Fibroblast of lung (primary cell): ENCODE results near the gene AFAP1L2. TPM values are rescaled to one million over a fixed set of nuclear protein-coding genes. Genes with fewer than 3 reads are reported as not detected.

ENCODE experiments used
- DNase-seq, 2 donors: peaks; one replicate each; pipeline versions ENCODE4 v3.0.0 to v3.0.0-alpha.2; 2010; ENCODE audit warnings: low read depth in 2 of 2
- H2AFZ ChIP-seq: 2 replicates; pipeline ENCODE4 v1.5.1; 2012; ENCODE audit warnings: low read length, control low read depth, inconsistent platforms
- H3K27ac ChIP-seq: 2 replicates; pipeline ENCODE4 v1.5.1; 2011; ENCODE audit warnings: low read length, control low read depth; ENCODE audit not compliant: insufficient read depth
- H3K27me3 ChIP-seq: 2 replicates; pipeline ENCODE4 v1.5.1; 2011; ENCODE audit warnings: mild to moderate bottlenecking, low read length; ENCODE audit not compliant: control insufficient read depth, insufficient read depth
- H3K36me3 ChIP-seq: 2 replicates; pipeline ENCODE4 v1.5.1; 2011; ENCODE audit warnings: low read length; ENCODE audit not compliant: control insufficient read depth, insufficient read depth
- H3K4me1 ChIP-seq: 2 replicates; pipeline ENCODE4 v1.5.1; 2011; ENCODE audit warnings: low read length; ENCODE audit not compliant: control insufficient read depth, insufficient read depth; ENCODE audit errors: extremely low read depth
- H3K4me2 ChIP-seq: 2 replicates; pipeline ENCODE4 v1.5.1; 2011; ENCODE audit warnings: low read length, control low read depth; ENCODE audit not compliant: insufficient read depth; ENCODE audit errors: extremely low read depth
- H3K4me3 ChIP-seq, 4 experiments: fragments of 200-600 bp in 1 of 4; sonication (generic) in 1 of 4; replicated peaks in 1 of 4; 2 replicates each; pipeline ENCODE4 v1.5.1; 2011 to 2016; ENCODE audit warnings: low read length in 4 of 4, low read depth in 3 of 4, mild to moderate bottlenecking in 3 of 4, control low read depth in 2 of 4, inconsistent platforms in 1 of 4, mixed read lengths in 1 of 4; ENCODE audit not compliant: insufficient read depth in 1 of 4; ENCODE audit errors: control extremely low read depth in 1 of 4
- H3K79me2 ChIP-seq: 2 replicates; pipeline ENCODE4 v1.5.1; 2012; ENCODE audit warnings: mild to moderate bottlenecking, low read length, inconsistent platforms; ENCODE audit not compliant: control insufficient read depth, insufficient read depth
- H3K9ac ChIP-seq: 2 replicates; pipeline ENCODE4 v1.5.1; 2011; ENCODE audit warnings: mild to moderate bottlenecking, low read length, control low read depth; ENCODE audit not compliant: insufficient read depth
- H3K9me3 ChIP-seq: 2 replicates; pipeline ENCODE4 v1.5.1; 2012; ENCODE audit warnings: low read depth, low read length; ENCODE audit not compliant: control insufficient read depth, insufficient read depth
- H4K20me1 ChIP-seq: 2 replicates; pipeline ENCODE4 v1.5.1; 2011; ENCODE audit warnings: low read length; ENCODE audit not compliant: control insufficient read depth, insufficient read depth; ENCODE audit errors: extremely low read depth
- CTCF ChIP-seq, 2 donors: IDR thresholded peaks in 1 of 2; conservative IDR thresholded peaks in 1 of 2; 1 replicate in 1 of 2; 2 replicates in 1 of 2; pipeline ENCODE4 v1.5.1; 2011 to 2012; ENCODE audit warnings: low read length in 2 of 2, control low read depth in 1 of 2, inconsistent platforms in 1 of 2, low read depth in 1 of 2, mild to moderate bottlenecking in 1 of 2
- EZH2 ChIP-seq: IDR thresholded peaks from 2 replicates; pipeline ENCODE4 v1.5.1; 2012; ENCODE audit warnings: low read length, control low read depth, mild to moderate bottlenecking; ENCODE audit errors: missing control alignments
- polyA plus RNA-seq, 2 donors: library from polyadenylated mRNA; depleted of rRNA in 1 of 2; stranded (reverse) in 1 of 2; unstranded in 1 of 2; fragments of >200 nt; gene quantifications; 2 replicates each; pipeline ENCODE4 v1.2.1, GENCODE V29; 2011 to 2012; ENCODE audit warnings: missing spikeins in 1 of 2
- total RNA-seq: library from RNA; depleted of rRNA; stranded (reverse); fragments of >200 nt; gene quantifications from 2 replicates; pipeline ENCODE4 v1.2.1, GENCODE V29; 2014

Gene AFAP1L2
- total and polyA plus RNA-seq, 2 donors (not counting 1 experiment from before 2014, with no cell fraction given) = 0.17 to 9.6 TPM

- Histone ChIP-seq H3K27ac (no peak overlapping the region), H3K9ac (no peak overlapping the region), H3K27me3 (peaks cover 2% of the 10 kb centered on the region), H4K20me1 (no peaks in the 10 kb centered on the region), H3K9me3 (no peaks in the 10 kb centered on the region), H3K4me3 (no peak overlapping the region), H3K79me2 (no peaks in the 10 kb centered on the region), H3K36me3 (no peaks in the 10 kb centered on the region), H2AFZ (no peak overlapping the region), H3K4me1 (peaks cover 6% of the 10 kb centered on the region), H3K4me2 (no peak overlapping the region)
- TF ChIP-seq EZH2 (no peak), CTCF (conservative IDR thresholded peaks at IDR 0.05 in 1 of 2, IDR thresholded peaks at IDR 0.05 in 1 of 2; ENCODE audit: low read depth in 1 of 2, low read length in 2 of 2) (no peak)
- no peak for DNase-seq
Measured at GRCh38 chr10:114313866-114314265, 90.4 kb downstream of the AFAP1L2 start.

DNA sequence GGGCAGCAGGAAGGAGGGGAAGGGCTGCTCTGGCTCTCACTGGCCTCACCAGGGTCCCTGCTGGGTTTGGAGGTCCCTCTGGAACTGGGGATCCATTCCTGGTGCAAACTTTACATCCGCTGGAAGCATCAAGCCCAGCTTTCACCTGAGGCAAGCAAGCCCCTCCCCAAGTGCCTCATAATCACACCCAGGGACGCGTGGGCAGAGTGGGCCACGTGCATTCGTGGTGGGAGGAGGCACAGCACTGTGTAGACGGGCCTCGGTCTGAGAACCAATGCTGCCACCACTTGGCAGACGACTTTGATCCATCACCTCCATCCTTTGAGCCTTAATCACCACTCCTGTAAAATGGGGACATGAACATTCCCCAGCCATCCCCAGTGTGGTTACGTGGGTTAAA, 91.2 kb downstream of the AFAP1L2 start:
- no peak overlapping the region for H3K4me3 ChIP-seq
- H3K9me3 ChIP-seq = no peaks in the 10 kb centered on the region
- DNase-seq = no peak
- H3K4me1 ChIP-seq = peaks cover 7% of the 10 kb centered on the region
- peaks cover 2% of the 10 kb centered on the region for H3K27me3 ChIP-seq
- TF ChIP-seq EZH2 (no peak), CTCF (conservative IDR thresholded peaks at IDR 0.05 in 1 of 2, IDR thresholded peaks at IDR 0.05 in 1 of 2; ENCODE audit: low read depth in 1 of 2, low read length in 2 of 2) (no peak)
- no peak overlapping the region for H3K27ac ChIP-seq
- H3K79me2 ChIP-seq = no peaks in the 10 kb centered on the region
- no peak overlapping the region for H3K9ac ChIP-seq
- no peaks in the 10 kb centered on the region for H4K20me1 ChIP-seq
- no peak overlapping the region for H2AFZ ChIP-seq
- H3K36me3 ChIP-seq = no peaks in the 10 kb centered on the region
- no peak overlapping the region for H3K4me2 ChIP-seq

DNA sequence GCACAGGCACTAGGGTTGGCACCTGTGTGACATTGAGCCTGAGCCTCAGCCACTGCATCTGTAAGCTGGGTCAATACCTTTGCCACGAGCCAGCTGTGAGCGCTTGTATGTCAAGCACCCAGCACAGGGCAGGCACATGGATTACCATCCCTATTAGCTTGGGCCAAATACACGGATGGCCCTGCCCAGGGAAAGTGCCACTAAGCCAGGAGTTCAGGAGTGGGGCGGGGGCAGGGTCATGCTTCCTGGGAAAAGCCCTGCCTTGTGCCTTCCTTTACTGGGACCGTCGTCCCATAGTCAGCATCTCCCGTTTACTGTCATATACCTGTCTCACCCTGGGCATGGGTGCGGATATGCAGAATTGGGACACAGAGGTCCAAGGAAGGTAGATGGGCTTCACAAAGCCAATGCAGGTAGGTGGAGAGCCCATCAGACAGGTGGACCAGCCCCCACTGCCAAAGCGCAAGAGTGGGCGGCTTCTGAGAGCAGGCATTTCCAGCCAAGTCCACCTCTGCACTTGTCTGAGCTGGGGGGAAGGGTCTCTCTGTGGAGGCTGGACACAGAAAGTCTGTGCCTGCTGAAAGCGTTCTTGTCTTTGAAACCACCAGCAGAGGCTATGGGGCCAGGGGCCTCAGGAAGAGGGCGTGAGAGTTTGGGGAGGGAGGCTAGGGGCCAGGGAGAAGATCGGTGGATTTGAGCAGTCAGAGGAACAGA, 92.6 kb downstream of the AFAP1L2 start:
- Histone ChIP-seq H4K20me1 (no peaks in the 10 kb centered on the region), H2AFZ (no peak overlapping the region), H3K9me3 (no peaks in the 10 kb centered on the region), H3K36me3 (no peaks in the 10 kb centered on the region), H3K4me1 (peaks cover 10% of the 10 kb centered on the region), H3K4me2 (no peak overlapping the region), H3K27ac (no peak overlapping the region), H3K27me3 (peaks cover 2% of the 10 kb centered on the region), H3K9ac (no peak overlapping the region), H3K4me3 (no peak overlapping the region), H3K79me2 (no peaks in the 10 kb centered on the region)
- DNase-seq = no peak
- no peak for TF ChIP-seq CTCF (conservative IDR thresholded peaks at IDR 0.05 in 1 of 2, IDR thresholded peaks at IDR 0.05 in 1 of 2; ENCODE audit: low read depth in 1 of 2, low read length in 2 of 2)
- no peak for TF ChIP-seq EZH2
